ENCODE measurements around the gene OVAAL.
"Not testable (repeated sequence)": the region's sequence is repeated elsewhere in the genome, so short reads cannot be mapped to it uniquely, and the experiment has no call there.

OVAAL gene

GRCh38 chr1:180550241-180550640 lies 8.5 kb upstream of the OVAAL start:
- no peak for TF ChIP-seq POLR2A (IDR thresholded peaks at IDR 0.05; ENCODE audit: low read depth, low read length)
- no peak for FAIRE-seq

GRCh38 chr1:180551997-180552396 lies 6.8 kb upstream of the OVAAL start:
- no peak for TF ChIP-seq POLR2A (IDR thresholded peaks at IDR 0.05; ENCODE audit: low read depth, low read length)
- FAIRE-seq (no peak), DNase-seq (ENCODE audit: insufficient read length, low spot score) (no peak)

More at GRCh38 chr1:180550241-180550640, 8.5 kb upstream of the OVAAL start:
- DNase-seq (ENCODE audit: insufficient read length, low spot score): no peak

- FAIRE-seq; DNase-seq (ENCODE audit: insufficient read length, low spot score): not testable (repeated sequence)
Observed at GRCh38 chr1:180553046-180553445, 5.7 kb upstream of the OVAAL start.

- TF ChIP-seq POLR2A (IDR thresholded peaks at IDR 0.05; ENCODE audit: low read depth, low read length): no peak
- no peak for DNase-seq (ENCODE audit: insufficient read length, low spot score)
- FAIRE-seq: no peak
Observed at GRCh38 chr1:180555411-180555810, 3.4 kb upstream of the OVAAL start.

- DNase-seq (ENCODE audit: insufficient read length, low spot score) (no peak), FAIRE-seq (no peak)
- no peak for TF ChIP-seq POLR2A (IDR thresholded peaks at IDR 0.05; ENCODE audit: low read depth, low read length)
Observed at GRCh38 chr1:180560200-180560867, 1.6 kb downstream of the OVAAL start.

- TF ChIP-seq POLR2A (IDR thresholded peaks at IDR 0.05; ENCODE audit: low read depth, low read length): no peak
- FAIRE-seq: no peak
- no peak for DNase-seq (ENCODE audit: insufficient read length, low spot score)
Observed at GRCh38 chr1:180560868-180561600, 2.3 kb downstream of the OVAAL start.

GRCh38 chr1:180562640-180563025 lies 3.9 kb downstream of the OVAAL start:
- no peak for TF ChIP-seq POLR2A (IDR thresholded peaks at IDR 0.05; ENCODE audit: low read depth, low read length)
- no peak for DNase-seq (ENCODE audit: insufficient read length, low spot score)
- FAIRE-seq: no peak

- FAIRE-seq: no peak
- no peak for DNase-seq (ENCODE audit: insufficient read length, low spot score)
Observed at GRCh38 chr1:180563026-180563827, 4.5 kb downstream of the OVAAL start.

GRCh38 chr1:180565121-180565871 lies 6.5 kb downstream of the OVAAL start:
- no peak for TF ChIP-seq POLR2A (IDR thresholded peaks at IDR 0.05; ENCODE audit: low read depth, low read length)
- DNase-seq (ENCODE audit: insufficient read length, low spot score) (no peak), FAIRE-seq (no peak)

More at GRCh38 chr1:180563026-180563827, 4.5 kb downstream of the OVAAL start:
- TF ChIP-seq POLR2A (IDR thresholded peaks at IDR 0.05; ENCODE audit: low read depth, low read length): no peak

- DNase-seq (ENCODE audit: insufficient read length, low spot score) (no peak), FAIRE-seq (no peak)
Observed at GRCh38 chr1:180566026-180566425, 7.3 kb downstream of the OVAAL start.

GRCh38 chr1:180566495-180566894 lies 7.7 kb downstream of the OVAAL start:
- FAIRE-seq (no peak), DNase-seq (ENCODE audit: insufficient read length, low spot score) (no peak)
- no peak for TF ChIP-seq POLR2A (IDR thresholded peaks at IDR 0.05; ENCODE audit: low read depth, low read length)

More at GRCh38 chr1:180566026-180566425, 7.3 kb downstream of the OVAAL start:
- no peak for TF ChIP-seq POLR2A (IDR thresholded peaks at IDR 0.05; ENCODE audit: low read depth, low read length)

GRCh38 chr1:180567654-180568053 lies 8.9 kb downstream of the OVAAL start:
- DNase-seq (ENCODE audit: insufficient read length, low spot score): no peak
- no peak for FAIRE-seq
- no peak for TF ChIP-seq POLR2A (IDR thresholded peaks at IDR 0.05; ENCODE audit: low read depth, low read length)

- TF ChIP-seq POLR2A (IDR thresholded peaks at IDR 0.05; ENCODE audit: low read depth, low read length): no peak
- no peak for DNase-seq (ENCODE audit: insufficient read length, low spot score)
- FAIRE-seq: no peak
Observed at GRCh38 chr1:180568184-180568583, 9.4 kb downstream of the OVAAL start.

All from H54 (cell line).